Naive thymus-derived CD4-positive, alpha-beta T cell (primary cell): Measurements from ENCODE around the gene NT5DC4. TPM values are rescaled to one million over a fixed set of nuclear protein-coding genes. Genes with fewer than 3 reads are reported as not detected.
A peak's percentile ranks its signal among the peaks of the same experiment; 100 is the strongest.

Experiments used
- ATAC-seq: fragments of 150-1000 bp; cut with Tn5 transposase; 2 replicates; pipeline ENCODE4 v1.10.0; 2021; ENCODE audit warnings: mild to moderate bottlenecking, moderate library complexity
- CTCF ChIA-PET: fragments of 350-600 bp; sonication (Branson Sonifier 250); formaldehyde crosslinking; loops from one replicate; lab custom pipeline; 2021; ENCODE audit warnings: antibody characterized with exemption; lab: Charles Lee
- POLR2A ChIA-PET: fragments of 350-600 bp; sonication (Branson Sonifier 250); formaldehyde crosslinking; loops from one replicate; lab custom pipeline; 2021; ENCODE audit warnings: antibody characterized with exemption, inconsistent platforms; lab: Charles Lee
- DNase-seq, 9 donors: peaks; one replicate each; pipeline versions ENCODE4 v3.0.0 to v3.0.0-alpha.2; 2020 to 2022; ENCODE audit warnings: mixed read lengths in 1 of 9
- H3K27ac ChIP-seq: one replicate; pipeline ENCODE4 v1.7.0; 2013; ENCODE audit warnings: mild to moderate bottlenecking, low read depth, low read length, moderate library complexity
- H3K27me3 ChIP-seq, 2 donors: one replicate each; pipeline ENCODE4 v1.7.0; 2013; ENCODE audit warnings: low read length in 2 of 2, mild to moderate bottlenecking in 2 of 2, moderate library complexity in 2 of 2; ENCODE audit not compliant: control insufficient read depth in 2 of 2, insufficient read depth in 2 of 2
- H3K36me3 ChIP-seq, 3 experiments: 1 replicate in 2 of 3; 2 replicates in 1 of 3; pipeline ENCODE4 v1.7.0; 2013; ENCODE audit warnings: low read length in 3 of 3, mild to moderate bottlenecking in 3 of 3, moderate library complexity in 1 of 3; ENCODE audit not compliant: insufficient read depth in 3 of 3, control insufficient read depth in 2 of 3
- H3K4me1 ChIP-seq, 2 donors: one replicate each; pipeline ENCODE4 v1.7.0; 2013; ENCODE audit warnings: low read length in 2 of 2, mild to moderate bottlenecking in 2 of 2, moderate library complexity in 1 of 2; ENCODE audit not compliant: control insufficient read depth in 2 of 2, insufficient read depth in 2 of 2
- H3K4me3 ChIP-seq: 2 replicates; pipeline ENCODE4 v1.7.0; 2013; ENCODE audit warnings: mild to moderate bottlenecking, low read length
- H3K9me3 ChIP-seq, 3 experiments: 1 replicate in 2 of 3; 2 replicates in 1 of 3; pipeline ENCODE4 v1.7.0; 2013; ENCODE audit warnings: low read length in 3 of 3; ENCODE audit not compliant: control insufficient read depth in 2 of 3
- H3K27ac Mint-ChIP-seq, 9 donors: one replicate each; pipeline ENCODE4 v1.8.0; 2020 to 2022; ENCODE audit warnings: mixed read lengths in 9 of 9, mild to moderate bottlenecking in 8 of 9, moderate library complexity in 5 of 9, inconsistent platforms in 2 of 9
- H3K27me3 Mint-ChIP-seq, 5 donors: one replicate each; pipeline ENCODE4 v1.8.0; 2021 to 2022; ENCODE audit warnings: mixed read lengths in 5 of 5, mild to moderate bottlenecking in 1 of 5
- H3K36me3 Mint-ChIP-seq, 5 donors: one replicate each; pipeline ENCODE4 v1.8.0; 2020 to 2022; ENCODE audit warnings: mixed read lengths in 5 of 5, mild to moderate bottlenecking in 3 of 5, inconsistent platforms in 1 of 5
- H3K4me1 Mint-ChIP-seq, 7 donors: one replicate each; pipeline ENCODE4 v1.8.0; 2020 to 2022; ENCODE audit warnings: mixed read lengths in 7 of 7, mild to moderate bottlenecking in 3 of 7, inconsistent platforms in 1 of 7
- H3K4me3 Mint-ChIP-seq, 10 donors: one replicate each; pipeline ENCODE4 v1.8.0; 2020 to 2022; ENCODE audit warnings: mild to moderate bottlenecking in 10 of 10, mixed read lengths in 10 of 10, moderate library complexity in 6 of 10, inconsistent platforms in 2 of 10
- H3K9me3 Mint-ChIP-seq, 11 donors: one replicate each; pipeline ENCODE4 v1.8.0; 2020 to 2022; ENCODE audit warnings: mixed read lengths in 11 of 11, mild to moderate bottlenecking in 4 of 11, inconsistent platforms in 1 of 11, moderate library complexity in 1 of 11
- intact Hi-C, 2 donors: fragments of 100-400 bp; cut with micrococcal nuclease; formaldehyde crosslinking; loops; one replicate each; pipeline ENCODE4 v1.15.1; 2023
- polyA plus RNA-seq, 2 donors: library from polyadenylated mRNA; unstranded; fragments of 300-500 nt; fragmentation: Illumina TruSeq; gene quantifications; one replicate each; pipeline ENCODE4 v1.2.3, GENCODE V29; 2021
- total RNA-seq, 6 experiments: library from RNA in 5 of 6; stranded (reverse) in 5 of 6; gene quantifications; 1 replicate in 5 of 6; 2 replicates in 1 of 6; pipeline ENCODE4 v1.2.3 and lab custom pipeline; 2021 to 2026

The NT5DC4 gene
- total and polyA plus RNA-seq, 7 experiments from 2014 or later, result 0.56 TPM; not detected in 6

DNA sequence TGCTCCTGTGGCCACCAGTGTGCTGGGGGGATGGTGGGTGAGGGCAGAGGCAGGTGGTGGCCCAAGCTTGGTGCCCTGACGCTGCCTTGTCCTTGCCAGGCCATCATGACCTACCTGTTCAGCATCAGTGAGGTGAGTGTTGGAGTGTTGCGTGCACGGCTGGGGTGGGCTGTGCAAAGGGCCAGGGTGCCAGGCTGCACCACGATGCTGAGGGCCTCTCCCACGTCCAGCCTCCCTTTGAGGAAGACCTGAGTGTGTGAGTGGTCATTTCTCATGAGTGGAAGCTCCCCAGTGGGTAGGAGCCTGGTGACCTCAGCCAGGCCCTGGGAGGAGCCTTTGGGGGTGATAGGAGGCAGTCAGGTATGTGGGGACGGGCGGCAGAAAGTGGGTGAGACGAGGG is 3.2 kb downstream of the NT5DC4 start:
- POLR2A ChIA-PET, result no interaction called here
- ATAC-seq, result no peak

DNA sequence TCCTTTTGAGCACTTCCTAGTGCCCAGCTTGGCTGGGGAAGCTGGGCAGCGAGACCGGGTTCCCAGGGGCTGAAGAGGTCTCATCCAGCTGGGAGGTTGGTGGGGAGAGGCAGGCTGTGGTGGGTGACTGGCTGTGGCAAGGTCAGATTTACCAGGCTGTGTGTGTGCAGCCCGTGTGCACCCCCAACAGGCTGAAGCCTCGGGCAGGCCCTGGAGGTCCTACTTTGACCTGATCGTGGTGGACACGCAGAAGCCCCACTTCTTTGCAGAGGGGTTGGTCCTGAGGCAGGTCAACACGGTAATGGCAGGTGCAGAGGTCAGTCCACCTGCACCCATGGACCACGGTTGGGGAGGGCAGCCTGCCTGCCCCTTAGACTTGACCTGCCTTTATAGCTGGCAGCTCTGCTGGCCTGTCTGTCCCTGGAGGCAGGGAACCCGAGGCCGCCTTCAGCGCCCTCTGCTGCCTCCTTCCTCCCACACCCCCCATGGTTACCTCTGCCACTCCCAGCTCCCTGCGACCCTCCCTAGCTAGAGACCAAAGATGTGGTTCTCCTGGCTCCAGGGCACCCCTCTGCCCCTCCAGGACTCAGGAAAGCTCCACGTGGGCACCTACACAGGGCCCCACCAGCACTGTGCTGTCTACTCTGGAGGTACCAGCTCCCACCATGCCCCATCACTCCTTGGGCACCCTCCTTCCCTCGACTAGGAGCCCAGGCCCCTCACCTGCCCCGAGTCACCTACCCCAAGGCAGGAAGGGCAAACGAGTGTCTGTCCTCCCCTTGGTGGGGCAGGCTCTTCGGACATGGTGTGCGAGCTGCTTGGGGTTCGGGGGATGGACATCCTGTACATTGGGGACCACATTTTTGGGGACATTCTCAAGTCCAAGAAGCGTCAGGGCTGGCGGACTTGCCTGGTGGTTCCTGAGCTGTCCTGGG is 4.0 kb downstream of the NT5DC4 start:
- H3K4me3 ChIP-seq, result no peak overlapping the region
- Mint-ChIP-seq H3K36me3 (peaks cover 0 to 3% (median 0%) of the 10 kb centered on the region in 5 donors), H3K4me1 (peaks cover 0 to 27% (median 0%) of the 10 kb centered on the region in 7 donors), H3K27ac (no peak overlapping the region), H3K4me3 (no peak overlapping the region), H3K27me3 (peaks cover 0 to 4% (median 0%) of the 10 kb centered on the region in 5 donors), H3K9me3 (no peaks in the 10 kb centered on the region)
- POLR2A ChIA-PET, result interaction anchor here (0.5 to 1.0 kb wide), 2 partner anchors 82 to 478 kb away, joined by 3 to 4 read pairs; no protein-coding TSS in a partner anchor
- DNase-seq (no peak), ATAC-seq (no peak)
- CTCF ChIA-PET, result interaction anchor here (0.9 to 5.0 kb wide), 7 partner anchors 18 to 124 kb away, joined by 3 to 57 read pairs (median 5); no protein-coding TSS in a partner anchor
- H3K4me1 ChIP-seq, result no peaks in the 10 kb centered on the region
- H3K9me3 ChIP-seq, result no peaks in the 10 kb centered on the region
- H3K27ac ChIP-seq, result no peak overlapping the region
- no peaks in the 10 kb centered on the region for H3K36me3 ChIP-seq
- H3K27me3 ChIP-seq, result no peaks in the 10 kb centered on the region
- intact Hi-C loops, result loop anchor here in 1 of 2 donors (5.0 kb wide), 1 partner anchor 143 kb away; the partner anchor contains the start of gene CHCHD5

More for the DNA sequence above, 3.2 kb downstream of the NT5DC4 start:
- Histone ChIP-seq H3K4me3 (no peak overlapping the region), H3K4me1 (no peaks in the 10 kb centered on the region), H3K36me3 (no peaks in the 10 kb centered on the region), H3K27me3 (no peaks in the 10 kb centered on the region), H3K27ac (no peak overlapping the region), H3K9me3 (no peaks in the 10 kb centered on the region)
- Mint-ChIP-seq H3K4me1 (peaks cover 0 to 27% (median 0%) of the 10 kb centered on the region in 7 donors), H3K9me3 (no peaks in the 10 kb centered on the region), H3K36me3 (peaks cover 0 to 3% (median 0%) of the 10 kb centered on the region in 5 donors), H3K27ac (no peak overlapping the region), H3K4me3 (no peak overlapping the region), H3K27me3 (peaks cover 0 to 4% (median 0%) of the 10 kb centered on the region in 5 donors)
- no peak for DNase-seq
- intact Hi-C loops, result no loop called here
- CTCF ChIA-PET, result interaction anchor here (0.7 to 4.8 kb wide), 3 partner anchors 32 to 95 kb away, joined by 3 to 33 read pairs (median 3); no protein-coding TSS in a partner anchor

GRCh38 chr2:112725545-112726457 is 5.0 kb downstream of the NT5DC4 start:
- no peak for ATAC-seq
- Histone ChIP-seq H3K4me3 (no peak overlapping the region), H3K4me1 (no peaks in the 10 kb centered on the region), H3K27me3 (no peaks in the 10 kb centered on the region), H3K27ac (no peak overlapping the region), H3K36me3 (no peaks in the 10 kb centered on the region), H3K9me3 (no peaks in the 10 kb centered on the region)
- no peaks in the 10 kb centered on the region for H3K36me3 Mint-ChIP-seq
- CTCF ChIA-PET, result interaction anchor here (0.5 to 5.0 kb wide), 14 partner anchors 17 to 1065 kb away, joined by 3 to 57 read pairs (median 4); no protein-coding TSS in a partner anchor
- no peaks in the 10 kb centered on the region for H3K9me3 Mint-ChIP-seq
- peaks cover 0 to 27% (median 0%) of the 10 kb centered on the region in 7 donors for H3K4me1 Mint-ChIP-seq
- POLR2A ChIA-PET, result interaction anchor here (0.5 to 1.0 kb wide), 2 partner anchors 83 to 478 kb away, joined by 3 to 4 read pairs; no protein-coding TSS in a partner anchor
- no peak for DNase-seq
- intact Hi-C loops, result loop anchor here (1.0 to 5.0 kb wide), 8 partner anchors 34 to 244 kb away; partner anchors contain the start of genes CHCHD5 (in 1 of the 2) and SLC20A1 (in 1 of the 2)
- peak overlapping the region in 1 of 9 donors; percentile 33 for H3K27ac Mint-ChIP-seq
- no peak overlapping the region for H3K4me3 Mint-ChIP-seq
- H3K27me3 Mint-ChIP-seq, result peaks cover 0 to 2% (median 0%) of the 10 kb centered on the region in 5 donors

DNA sequence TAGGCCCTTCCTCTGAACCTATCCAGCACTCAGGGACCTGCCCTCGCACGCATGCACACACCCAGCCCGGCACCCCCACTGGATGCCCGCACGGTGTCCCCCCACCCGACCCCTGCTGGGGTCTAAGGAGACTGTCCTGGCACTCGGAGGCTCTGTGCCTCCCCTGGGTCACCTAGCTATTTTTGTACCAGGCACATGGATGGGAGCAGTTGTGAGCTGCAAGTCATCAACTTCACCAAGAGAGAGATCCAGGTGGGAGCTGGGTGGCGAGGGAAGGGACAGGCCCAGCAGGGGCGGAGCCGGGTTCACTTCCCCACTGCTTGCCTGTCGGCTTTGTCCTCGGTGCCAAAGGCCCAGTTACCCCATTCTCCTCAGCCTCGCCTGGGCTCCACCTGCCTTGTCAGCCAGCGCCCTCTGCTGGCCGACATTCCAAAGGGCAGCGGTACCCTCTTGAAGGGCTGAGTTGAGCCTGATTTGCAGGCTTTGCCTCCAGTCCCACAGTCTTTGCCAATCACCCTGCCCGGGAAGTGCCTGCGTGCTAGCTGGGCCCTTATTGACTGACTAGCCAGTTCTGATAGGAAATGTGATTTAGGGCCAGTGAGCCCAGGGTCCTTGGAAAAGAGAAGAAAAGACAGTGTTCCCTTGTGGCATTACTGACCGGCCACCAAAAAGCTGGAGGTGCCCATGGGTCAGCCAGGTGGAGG is 5.8 kb downstream of the NT5DC4 start:
- Mint-ChIP-seq H3K4me3 (no peak overlapping the region), H3K36me3 (no peaks in the 10 kb centered on the region), H3K27ac (peak overlapping the region in 2 of 9 donors; percentile 51 to 73), H3K9me3 (no peaks in the 10 kb centered on the region), H3K4me1 (peaks cover 0 to 29% (median 0%) of the 10 kb centered on the region in 7 donors), H3K27me3 (peaks cover 0 to 2% (median 0%) of the 10 kb centered on the region in 5 donors)
- DNase-seq, result peak; percentile 68 to 89 (median 83)
- H3K4me1 ChIP-seq, result no peaks in the 10 kb centered on the region
- H3K27me3 ChIP-seq, result no peaks in the 10 kb centered on the region
- POLR2A ChIA-PET, result interaction anchor here (1.0 kb wide), 1 partner anchor 101 kb away, joined by 3 read pairs; no protein-coding TSS in a partner anchor
- CTCF ChIA-PET, result interaction anchor here (0.5 to 5.0 kb wide), 16 partner anchors 16 to 1064 kb away, joined by 3 to 57 read pairs (median 3); no protein-coding TSS in a partner anchor
- H3K9me3 ChIP-seq, result no peaks in the 10 kb centered on the region
- H3K36me3 ChIP-seq, result no peaks in the 10 kb centered on the region
- no peak overlapping the region for H3K27ac ChIP-seq
- H3K4me3 ChIP-seq, result no peak overlapping the region
- ATAC-seq, result peak; percentile 96
- intact Hi-C loops, result loop anchor here (1.0 to 5.0 kb wide), 8 partner anchors 34 to 245 kb away; partner anchors contain the start of genes CHCHD5 (in 1 of the 2) and SLC20A1 (in 1 of the 2)

DNA sequence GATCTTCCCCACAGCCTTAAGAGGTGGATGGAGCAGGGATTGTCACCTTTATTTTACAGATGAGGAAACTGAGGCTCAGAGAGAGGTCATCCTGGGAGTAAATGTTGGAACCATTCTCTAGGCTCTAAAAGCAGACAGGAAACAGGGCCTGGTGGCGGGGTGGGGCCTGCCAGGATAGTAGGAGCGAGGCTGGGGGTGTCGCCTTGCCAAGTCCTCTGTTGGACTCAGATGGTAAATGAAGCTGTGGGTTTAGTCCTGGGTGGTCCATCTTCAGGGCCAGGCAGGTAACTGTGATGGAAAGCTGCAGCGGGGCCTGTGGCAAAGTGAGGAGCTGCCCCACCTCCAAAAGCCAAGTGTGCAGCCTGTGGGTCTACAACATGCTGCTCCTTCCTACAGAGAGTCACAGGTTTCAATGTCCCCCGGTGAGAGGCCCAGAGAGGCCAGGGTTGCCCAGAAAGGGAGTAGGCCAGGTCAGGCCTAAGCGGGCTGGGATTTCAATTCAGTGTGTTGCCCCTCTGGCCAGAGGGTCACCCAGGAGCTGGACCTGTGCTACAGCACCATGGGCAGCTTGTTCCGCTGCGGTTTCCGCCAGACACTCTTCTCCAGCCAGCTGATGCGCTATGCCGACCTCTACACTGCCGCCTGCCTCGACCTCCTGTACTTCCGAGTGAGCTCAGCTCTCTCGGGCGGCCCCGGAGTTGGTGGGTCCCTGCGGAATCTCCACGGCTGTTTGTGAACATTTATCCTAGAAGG is 6.6 kb downstream of the NT5DC4 start:
- POLR2A ChIA-PET, result interaction anchor here (1.0 kb wide), 1 partner anchor 102 kb away, joined by 3 read pairs; no protein-coding TSS in a partner anchor
- Mint-ChIP-seq H3K9me3 (no peaks in the 10 kb centered on the region), H3K36me3 (no peaks in the 10 kb centered on the region), H3K4me3 (no peak overlapping the region), H3K27me3 (peaks cover 0 to 2% (median 0%) of the 10 kb centered on the region in 5 donors), H3K4me1 (peaks cover 0 to 30% (median 0%) of the 10 kb centered on the region in 7 donors), H3K27ac (no peak overlapping the region)
- Histone ChIP-seq H3K4me1 (no peaks in the 10 kb centered on the region), H3K9me3 (no peaks in the 10 kb centered on the region), H3K4me3 (no peak overlapping the region), H3K36me3 (no peaks in the 10 kb centered on the region), H3K27me3 (no peaks in the 10 kb centered on the region), H3K27ac (no peak overlapping the region)
- intact Hi-C loops, result loop anchor here in 1 of 2 donors (5.0 kb wide), 1 partner anchor 145 kb away; the partner anchor contains the start of gene CHCHD5
- DNase-seq (no peak), ATAC-seq (no peak)
- CTCF ChIA-PET, result interaction anchor here (0.9 to 5.0 kb wide), 11 partner anchors 15 to 182 kb away, joined by 3 to 57 read pairs (median 4); no protein-coding TSS in a partner anchor
